T47D (cell line): ENCODE results near the gene TCP11L2.
"Not testable (repeated sequence)": the region's sequence is repeated elsewhere in the genome, so short reads cannot be mapped to it uniquely, and the experiment has no call there.

Source experiments
- DNase-seq, 2 experiments: peaks; one replicate each; pipeline versions ENCODE4 v3.0.0 to v3.0.0-alpha.2; 2011 to 2012; ENCODE audit warnings: low read depth in 1 of 2, low spot score in 1 of 2
- JUND ChIP-seq: IDR thresholded peaks from 2 replicates; pipeline ENCODE4 v1.6.1; 2012; ENCODE audit warnings: low read depth
- in situ Hi-C: cut with HindIII; loops from 2 replicates; pipeline ENCODE4 v1.10.0; 2016; ENCODE audit warnings: low sequenced_read_pairs, low pct_unique_long_range_greater_than_20kb

TCP11L2 gene

DNA sequence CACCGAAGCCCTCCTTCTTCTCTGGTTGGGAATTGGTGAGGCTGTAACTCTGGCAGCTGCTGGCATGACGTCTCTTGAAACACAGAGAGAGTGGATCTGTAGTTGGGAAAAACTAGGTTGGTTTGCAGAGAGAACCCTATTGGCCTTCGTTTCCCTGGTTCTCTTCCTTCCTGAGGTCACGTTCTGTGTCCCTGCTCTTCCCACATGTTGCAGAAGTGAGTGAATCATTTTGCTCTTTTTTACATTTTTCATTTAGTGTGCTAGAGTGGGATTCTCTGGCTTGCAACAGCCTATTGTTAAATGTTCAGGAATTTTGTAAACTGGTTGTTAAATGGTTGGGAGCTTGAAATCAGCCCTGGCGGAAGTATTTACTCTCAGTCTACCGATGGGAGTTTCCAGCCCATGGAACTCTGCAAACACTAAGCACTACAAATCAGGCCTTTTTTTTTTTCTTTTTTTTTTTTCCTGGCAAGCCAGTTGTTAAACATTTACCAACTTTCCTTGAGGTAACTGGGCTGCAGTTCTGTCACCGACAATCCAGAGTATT is 27.9 kb upstream of the TCP11L2 start:
- DNase-seq = no peak
- no peak for TF ChIP-seq JUND
- in situ Hi-C loops = no loop called here

DNA sequence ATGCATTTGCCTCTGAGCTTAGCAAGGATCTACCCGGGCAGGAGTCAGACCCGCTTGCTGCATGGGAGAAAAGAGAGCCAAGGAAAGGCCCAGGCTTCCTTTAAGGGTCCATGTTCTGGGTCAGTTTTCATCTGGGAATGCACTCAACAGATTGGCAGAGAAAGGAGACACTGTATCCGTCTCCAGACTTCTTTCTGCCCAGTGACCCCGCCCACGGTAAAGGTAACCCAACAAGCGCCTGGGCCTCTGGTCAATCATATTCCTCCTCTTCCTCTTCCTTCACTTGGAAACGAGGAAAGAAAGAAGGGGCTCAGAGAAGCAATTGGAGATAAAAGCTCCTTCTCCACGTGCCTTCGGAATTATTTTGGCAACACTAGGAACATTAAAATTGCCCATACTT is 27.1 kb upstream of the TCP11L2 start:
- TF ChIP-seq JUND = no peak
- DNase-seq = no peak
- in situ Hi-C loops = no loop called here

DNA sequence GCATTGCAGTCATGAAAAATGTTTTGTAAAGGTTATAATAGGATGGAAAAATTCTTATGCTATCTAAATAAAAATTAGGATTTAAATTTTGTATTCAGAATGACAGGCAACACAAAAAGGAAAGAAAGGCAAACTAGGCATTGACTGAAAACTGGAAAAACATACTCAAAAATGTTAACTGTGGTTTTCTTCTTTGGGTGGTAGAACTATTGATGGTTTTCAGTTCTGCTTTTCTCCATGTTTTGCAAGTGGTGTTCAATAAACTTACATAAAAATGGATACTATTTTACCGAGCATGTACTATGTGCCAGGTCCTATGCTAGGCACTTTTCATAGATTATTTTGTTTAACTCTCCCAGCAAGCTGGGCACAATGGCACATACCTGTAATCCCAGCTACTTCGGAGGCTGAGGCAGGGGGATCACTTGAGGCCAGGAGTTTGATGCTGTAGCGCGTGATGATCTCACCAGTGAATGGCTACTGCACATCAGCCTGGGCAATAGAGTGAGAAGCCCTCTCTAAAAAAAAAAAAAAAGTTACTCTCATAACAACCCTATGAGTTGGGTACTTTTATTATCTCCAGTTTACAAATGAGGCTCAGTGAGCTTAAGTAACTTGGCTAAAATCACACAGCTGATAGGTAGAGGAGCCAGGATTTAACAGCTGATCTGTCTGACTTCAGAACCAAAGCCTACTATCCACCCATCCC is 26.3 kb upstream of the TCP11L2 start:
- DNase-seq = no peak
- in situ Hi-C loops = no loop called here

DNA sequence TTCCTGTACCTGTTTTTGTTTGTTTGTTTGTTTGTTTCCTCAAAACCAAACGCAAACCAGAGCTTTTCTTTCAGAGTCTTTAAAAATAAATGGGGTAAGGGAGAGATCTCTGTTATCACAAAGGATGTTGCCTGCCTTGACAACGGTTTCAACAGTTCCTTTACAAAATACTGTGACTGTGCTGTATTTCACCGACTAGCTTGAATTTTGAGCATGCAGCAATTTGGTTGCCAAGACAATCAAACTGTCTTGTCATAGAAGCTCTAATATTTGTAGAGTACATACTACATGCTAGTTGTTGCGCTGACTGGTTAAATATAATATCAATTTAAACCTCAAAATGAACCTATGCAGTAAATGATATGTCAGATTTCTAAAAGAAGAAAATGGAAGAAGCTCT is 22.4 kb upstream of the TCP11L2 start:
- in situ Hi-C loops = no loop called here
- no peak for TF ChIP-seq JUND

More for the DNA sequence above, 26.3 kb upstream of the TCP11L2 start:
- no peak for TF ChIP-seq JUND

DNA sequence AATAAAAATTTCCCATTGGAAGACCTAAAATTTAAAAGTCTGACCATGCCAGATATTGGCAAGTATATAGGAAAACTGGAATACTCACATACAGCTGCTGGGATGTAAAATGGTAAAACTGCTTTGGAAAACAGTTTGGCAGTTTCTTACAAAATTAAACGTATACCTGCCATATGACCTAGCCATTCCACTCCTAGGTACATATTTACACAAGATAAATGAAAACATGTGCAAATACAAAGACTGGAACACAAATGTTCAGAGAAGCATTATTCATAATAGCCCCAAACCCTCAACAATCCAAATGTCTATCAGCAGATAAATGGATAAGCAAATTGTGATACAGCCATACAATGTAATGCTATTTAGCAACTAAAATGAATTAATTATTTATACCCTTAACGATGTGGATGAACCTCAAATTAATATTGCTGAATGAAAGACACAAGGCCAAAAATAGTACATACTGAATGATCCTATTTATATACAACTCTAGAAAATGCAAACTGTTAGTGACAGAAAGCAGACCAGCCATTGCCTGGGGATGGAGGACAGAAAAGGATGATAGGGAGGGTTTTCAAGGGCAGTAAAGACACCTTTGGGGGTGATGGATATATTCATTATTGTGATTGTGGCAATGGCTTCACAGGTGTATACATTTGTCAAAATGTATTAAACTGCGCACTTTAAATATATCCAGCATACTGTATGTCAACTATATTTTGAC is 21.3 kb upstream of the TCP11L2 start:
- TF ChIP-seq JUND = no peak
- no peak for DNase-seq
- in situ Hi-C loops = no loop called here

More for the DNA sequence above, 22.4 kb upstream of the TCP11L2 start:
- DNase-seq = no peak

DNA sequence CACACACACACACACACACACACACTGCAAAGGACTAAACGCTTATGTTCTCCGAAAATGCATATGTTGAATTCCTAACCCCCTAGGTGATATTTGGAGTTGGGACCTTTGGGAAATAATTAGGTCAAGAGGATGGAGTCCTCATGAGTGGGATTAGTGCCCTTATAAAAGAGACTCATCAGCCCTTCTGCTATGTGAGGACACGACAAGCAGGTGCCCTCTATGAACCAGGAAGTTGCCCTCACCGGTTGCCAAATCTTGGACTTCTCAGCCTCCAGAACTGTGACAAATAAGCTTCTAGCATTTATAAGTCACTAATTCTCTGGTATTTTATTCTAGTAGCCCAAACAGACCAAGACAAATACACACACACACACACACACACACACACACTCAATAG is 20.7 kb upstream of the TCP11L2 start:
- no peak for TF ChIP-seq JUND
- no peak for DNase-seq

DNA sequence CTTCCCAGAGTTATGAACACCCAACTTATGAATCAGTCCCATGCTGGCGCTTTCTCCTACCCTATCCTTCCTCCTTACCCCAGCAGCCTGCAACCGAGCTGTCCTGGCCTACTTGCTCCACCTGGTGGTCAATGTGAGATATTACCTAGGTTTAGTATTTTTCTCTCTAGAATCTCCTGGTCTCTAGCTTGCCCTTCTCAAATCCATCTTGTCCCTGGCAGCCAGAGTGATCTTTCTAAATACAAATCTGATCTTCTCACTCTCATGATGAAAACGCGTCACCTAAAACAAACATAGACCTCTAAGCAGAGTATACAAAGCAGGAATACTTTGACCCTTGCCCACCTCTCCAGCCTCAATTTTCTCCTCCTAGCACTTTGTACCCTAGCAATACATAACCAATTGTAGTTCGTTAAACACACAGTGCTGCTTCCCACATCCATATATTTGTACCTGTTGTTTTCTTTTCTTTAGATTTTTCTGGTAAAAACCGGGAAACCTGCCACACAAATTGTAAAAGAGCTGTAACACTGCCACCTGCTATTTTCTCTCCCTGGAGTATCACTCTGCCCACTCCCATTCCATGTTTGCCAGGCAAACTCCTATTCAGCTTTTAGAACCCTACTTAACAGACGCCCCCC is 20.0 kb upstream of the TCP11L2 start:
- peak; percentile 50 to 85 for DNase-seq
- in situ Hi-C loops = no loop called here
- TF ChIP-seq JUND = no peak

More for the DNA sequence above, 20.7 kb upstream of the TCP11L2 start:
- in situ Hi-C loops = no loop called here

DNA sequence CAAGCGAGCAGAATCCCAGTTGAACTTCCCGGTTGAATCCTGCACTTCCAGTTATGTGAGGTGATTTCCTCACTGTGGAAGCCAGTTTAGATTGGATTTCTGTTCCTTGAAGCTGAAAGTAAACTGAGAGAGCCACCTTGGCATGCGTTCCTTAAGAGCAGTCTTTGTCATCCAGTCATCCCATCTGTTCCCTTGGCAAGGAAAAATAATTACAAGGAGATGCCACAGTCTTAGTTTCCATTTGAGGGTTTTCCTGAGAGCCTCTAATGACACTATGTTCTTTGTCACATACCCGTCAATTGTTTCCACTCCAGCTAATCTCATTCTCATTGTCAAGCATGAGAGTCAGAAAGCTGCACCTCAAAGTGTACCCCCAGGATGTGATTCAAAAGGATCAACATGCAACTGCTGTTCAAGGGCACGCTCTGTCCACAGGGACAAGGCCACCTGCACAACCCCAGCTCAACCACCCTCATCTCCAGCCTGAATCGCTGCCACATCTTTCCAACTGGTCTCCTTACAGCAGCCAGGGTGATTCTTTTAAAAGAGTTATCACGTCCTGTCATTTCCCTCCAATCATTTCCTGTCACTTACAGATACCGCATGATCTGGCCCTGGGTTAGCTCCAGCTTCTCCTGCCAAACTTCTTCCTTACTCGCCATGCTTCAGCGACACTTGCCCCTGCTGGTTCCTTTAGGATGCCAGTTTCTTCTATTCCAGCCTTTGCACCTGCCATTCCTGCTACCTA is 18.0 kb upstream of the TCP11L2 start:
- no peak for TF ChIP-seq JUND
- in situ Hi-C loops = no loop called here
- peak in 1 of 2 experiments; percentile 72 for DNase-seq

DNA sequence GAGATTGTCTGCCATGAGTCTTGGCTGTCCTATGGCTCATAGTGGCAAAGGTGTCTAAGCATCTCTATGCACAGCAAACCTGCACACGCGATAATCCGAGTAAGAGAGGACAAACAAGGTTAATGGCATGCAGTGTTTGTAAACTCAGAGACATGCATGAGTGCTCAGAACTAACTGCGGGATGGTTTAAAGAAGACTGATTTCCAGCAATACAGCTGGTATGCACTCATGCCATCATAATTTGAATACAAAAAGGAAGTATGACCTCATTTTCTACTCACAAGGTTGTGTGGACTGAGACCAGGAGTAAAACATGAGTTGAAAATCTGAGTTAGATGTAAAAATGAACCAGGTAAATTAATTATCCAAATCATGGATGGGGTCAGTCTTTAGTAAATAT is 16.6 kb upstream of the TCP11L2 start:
- DNase-seq = no peak
- TF ChIP-seq JUND = no peak
- in situ Hi-C loops = no loop called here

DNA sequence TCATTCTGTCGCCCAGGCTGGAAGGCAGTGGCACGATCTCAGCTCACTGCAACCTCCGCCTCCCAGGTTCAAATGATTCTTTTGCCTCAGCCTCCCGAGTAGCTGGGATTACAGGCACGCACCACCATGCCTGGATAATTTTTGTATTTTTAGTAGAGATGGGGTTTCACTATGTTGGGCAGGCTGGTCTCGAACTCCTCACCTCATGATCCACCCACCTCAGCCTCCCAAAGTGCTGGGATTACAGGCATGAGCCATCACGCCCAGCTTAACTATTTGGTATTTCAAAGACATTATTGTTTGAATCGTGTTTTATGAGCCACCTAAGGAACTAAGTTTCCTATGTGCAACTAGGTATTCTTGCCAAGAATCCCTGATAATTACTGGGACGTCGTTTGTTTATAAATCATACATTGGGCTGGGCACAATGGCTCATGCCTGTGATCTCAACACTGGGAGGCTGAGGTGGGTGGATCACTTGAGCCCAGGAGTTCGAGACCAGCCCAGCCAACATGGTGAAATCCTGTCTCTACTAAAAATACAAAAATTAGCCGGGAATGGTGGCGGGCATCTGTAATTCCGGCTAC is 15.9 kb upstream of the TCP11L2 start:
- DNase-seq, in situ Hi-C loops: not testable (repeated sequence)

DNA sequence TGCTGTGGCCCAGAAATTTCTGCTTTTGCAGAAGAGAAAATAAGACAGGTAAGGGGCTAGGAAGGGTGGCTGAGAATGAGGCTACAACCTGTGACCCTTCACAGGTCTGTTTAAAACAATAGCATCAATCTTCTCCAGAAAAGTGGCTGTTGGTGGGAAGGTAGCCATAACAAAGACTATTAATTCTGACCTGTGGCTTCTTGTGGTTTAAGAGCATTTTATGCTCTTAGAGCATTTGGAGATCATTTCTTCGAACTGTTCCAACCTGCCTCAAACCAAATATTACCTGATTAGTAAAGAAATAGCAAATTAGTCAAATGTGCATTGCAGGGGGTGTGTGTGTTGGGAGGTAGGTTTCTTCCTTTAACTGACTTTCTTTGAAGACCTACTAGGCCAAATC is 15.2 kb upstream of the TCP11L2 start:
- no peak for DNase-seq
- no peak for TF ChIP-seq JUND
- in situ Hi-C loops = no loop called here

DNA sequence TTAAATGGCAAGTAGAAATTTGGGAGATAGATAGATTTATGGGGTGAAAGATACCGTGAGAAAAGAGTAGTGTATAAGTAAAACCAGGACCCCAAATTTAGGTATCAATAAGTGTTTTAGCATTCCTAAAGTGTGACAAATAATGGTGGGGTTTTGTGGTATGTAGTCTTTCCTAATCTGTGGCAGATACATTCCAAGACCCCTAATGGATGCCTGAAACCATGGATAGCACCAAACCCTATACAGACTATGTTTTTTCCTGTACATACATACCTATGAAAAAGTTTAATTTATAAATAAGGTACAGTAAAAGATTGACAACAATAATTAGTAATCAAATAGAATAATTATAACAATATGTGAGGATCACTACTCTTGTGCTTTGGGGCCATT is 14.4 kb upstream of the TCP11L2 start:
- DNase-seq = no peak
- in situ Hi-C loops = no loop called here
- no peak for TF ChIP-seq JUND
